ENCODE data around the gene UPF3A. TPM values are rescaled to one million over a fixed set of nuclear protein-coding genes. Genes with fewer than 3 reads are reported as not detected.

Gene UPF3A
- total RNA-seq, 1 donor from 2014 or later, result 19.5 TPM

- no peak overlapping the region for H3K4me3 ChIP-seq (ENCODE audit: low read depth, low read length)
- TF ChIP-seq, protein P1, sequence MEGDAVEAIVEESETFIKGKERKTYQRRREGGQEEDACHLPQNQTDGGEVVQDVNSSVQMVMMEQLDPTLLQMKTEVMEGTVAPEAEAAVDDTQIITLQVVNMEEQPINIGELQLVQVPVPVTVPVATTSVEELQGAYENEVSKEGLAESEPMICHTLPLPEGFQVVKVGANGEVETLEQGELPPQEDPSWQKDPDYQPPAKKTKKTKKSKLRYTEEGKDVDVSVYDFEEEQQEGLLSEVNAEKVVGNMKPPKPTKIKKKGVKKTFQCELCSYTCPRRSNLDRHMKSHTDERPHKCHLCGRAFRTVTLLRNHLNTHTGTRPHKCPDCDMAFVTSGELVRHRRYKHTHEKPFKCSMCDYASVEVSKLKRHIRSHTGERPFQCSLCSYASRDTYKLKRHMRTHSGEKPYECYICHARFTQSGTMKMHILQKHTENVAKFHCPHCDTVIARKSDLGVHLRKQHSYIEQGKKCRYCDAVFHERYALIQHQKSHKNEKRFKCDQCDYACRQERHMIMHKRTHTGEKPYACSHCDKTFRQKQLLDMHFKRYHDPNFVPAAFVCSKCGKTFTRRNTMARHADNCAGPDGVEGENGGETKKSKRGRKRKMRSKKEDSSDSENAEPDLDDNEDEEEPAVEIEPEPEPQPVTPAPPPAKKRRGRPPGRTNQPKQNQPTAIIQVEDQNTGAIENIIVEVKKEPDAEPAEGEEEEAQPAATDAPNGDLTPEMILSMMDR (conservative IDR thresholded peaks at IDR 0.05; ENCODE audit: low read depth, low read length), result no peak
- DNase-seq (ENCODE audit: low read depth), result no peak
These were observed 18.4 kb downstream of the UPF3A start for GRCh38 chr13:114299604-114300305.

GRCh38 chr13:114303700-114304327, 22.4 kb downstream of the UPF3A start:
- no peak for DNase-seq (ENCODE audit: low read depth)
- no peak overlapping the region for H3K4me3 ChIP-seq (ENCODE audit: low read depth, low read length)
- TF ChIP-seq, protein P1 (conservative IDR thresholded peaks at IDR 0.05; ENCODE audit: low read depth, low read length), result no peak

- no peak overlapping the region for H3K4me3 ChIP-seq (ENCODE audit: low read depth, low read length)
- TF ChIP-seq, protein P1 (conservative IDR thresholded peaks at IDR 0.05; ENCODE audit: low read depth, low read length), result no peak
- DNase-seq (ENCODE audit: low read depth), result no peak
These were observed 23.1 kb downstream of the UPF3A start for GRCh38 chr13:114304346-114305034.

DNA sequence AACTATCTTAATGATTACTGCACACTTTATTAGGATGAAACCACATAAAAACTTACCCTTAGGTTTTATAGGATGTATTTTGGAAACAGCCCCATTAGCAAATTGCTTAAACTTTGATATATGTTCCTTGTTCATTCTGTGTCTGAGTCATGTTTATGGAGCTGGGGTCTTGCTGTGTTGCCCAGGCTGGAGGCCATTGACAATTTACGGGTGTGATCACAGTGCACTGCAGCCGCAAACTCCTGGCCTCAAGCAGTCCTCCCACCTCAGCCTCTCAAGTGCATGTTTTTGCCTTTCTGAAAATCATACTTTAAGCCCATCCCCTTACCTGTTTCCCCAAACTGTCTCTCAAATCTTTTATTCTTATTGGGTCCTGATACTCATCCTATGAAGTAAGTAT, 27.7 kb downstream of the UPF3A start:
- no peak overlapping the region for H3K4me3 ChIP-seq (ENCODE audit: low read depth, low read length)
- TF ChIP-seq, protein P1 (conservative IDR thresholded peaks at IDR 0.05; ENCODE audit: low read depth, low read length), result no peak
- DNase-seq (ENCODE audit: low read depth), result no peak

GRCh38 chr13:114309806-114310410, 28.5 kb downstream of the UPF3A start:
- TF ChIP-seq, protein P1 (conservative IDR thresholded peaks at IDR 0.05; ENCODE audit: low read depth, low read length), result no peak
- no peak overlapping the region for H3K4me3 ChIP-seq (ENCODE audit: low read depth, low read length)
- no peak for DNase-seq (ENCODE audit: low read depth)

DNA sequence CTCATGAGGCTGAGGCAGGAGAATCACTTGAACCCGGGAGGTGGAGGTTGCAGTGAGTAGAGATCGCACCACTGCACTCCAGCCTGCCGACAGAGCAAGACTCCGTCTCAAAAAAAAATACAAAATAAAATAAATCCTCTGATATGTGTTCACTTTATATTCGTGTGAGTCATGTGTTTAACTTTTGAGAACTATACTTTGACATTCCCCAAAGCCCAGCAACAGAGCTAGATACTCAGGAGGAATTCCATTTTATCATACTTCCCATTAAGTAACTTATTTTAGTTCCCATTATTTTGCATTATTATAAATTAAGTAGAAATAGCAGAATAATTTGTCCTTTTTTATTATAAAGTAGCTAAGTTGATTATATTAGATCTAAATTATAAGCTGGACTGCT, 29.6 kb downstream of the UPF3A start:
- TF ChIP-seq, protein P1 (conservative IDR thresholded peaks at IDR 0.05; ENCODE audit: low read depth, low read length), result no peak
- no peak overlapping the region for H3K4me3 ChIP-seq (ENCODE audit: low read depth, low read length)
- no peak for DNase-seq (ENCODE audit: low read depth)
